PC-3 (cell line): ENCODE results near the gene TRPV5. TPM values are rescaled to one million over a fixed set of nuclear protein-coding genes. Genes with fewer than 3 reads are reported as not detected.
A peak's percentile ranks its signal among the peaks of the same experiment; 100 is the strongest.

Experiments used
- ATAC-seq: fragments of 200-7000 bp; cut with Tn5 transposase; 2 replicates; pipeline ENCODE4 v1.9.1; 2020; ENCODE audit warnings: mild to moderate bottlenecking, moderate library complexity
- BruUV-seq: library from RNA; stranded (reverse); fragments of 400-500 nt; replicated peaks from 2 replicates; lab custom pipeline; 2021; lab: Mats Ljungman, UMichigan
- CTCF ChIA-PET: fragments of 300-600 bp; sonication (Branson Sonifier 250); formaldehyde crosslinking; loops from one replicate; lab custom pipeline; 2022; ENCODE audit warnings: antibody characterized with exemption; lab: Charles Lee
- POLR2A ChIA-PET: fragments of 300-600 bp; sonication (Branson Sonifier 250); formaldehyde crosslinking; loops from one replicate; lab custom pipeline; 2022; ENCODE audit warnings: antibody characterized with exemption; ENCODE audit not compliant: unreplicated experiment; lab: Charles Lee
- DNase-seq: peaks from one replicate; pipeline ENCODE4 v3.0.0-alpha.2; 2015
- H2AFZ ChIP-seq: fragments of 300-600 bp; sonication (generic); 2 replicates; pipeline ENCODE4 v1.6.0; 2016; ENCODE audit warnings: antibody characterized with exemption, low read length
- H3F3A ChIP-seq: fragments of 300-600 bp; sonication (generic); one replicate; pipeline ENCODE4 v1.6.0; 2017; ENCODE audit warnings: antibody characterized with exemption, low read length, control low read depth, mild to moderate bottlenecking; ENCODE audit not compliant: unreplicated experiment
- H3K27ac ChIP-seq: fragments of 300-600 bp; sonication (generic); 2 replicates; pipeline ENCODE4 v1.5.1; 2016; ENCODE audit warnings: mild to moderate bottlenecking, low read length
- H3K27me3 ChIP-seq: fragments of 300-600 bp; sonication (generic); 2 replicates; pipeline ENCODE4 v1.6.1; 2016; ENCODE audit warnings: low read length, mixed read lengths
- H3K36me3 ChIP-seq: fragments of 300-600 bp; sonication (generic); 2 replicates; pipeline ENCODE4 v1.6.1; 2016; ENCODE audit warnings: low read depth, mixed run types, low read length, mixed read lengths
- H3K4me1 ChIP-seq: fragments of 300-600 bp; sonication (generic); 2 replicates; pipeline ENCODE4 v1.5.1; 2016; ENCODE audit warnings: low read length; ENCODE audit not compliant: insufficient read depth
- H3K4me2 ChIP-seq: fragments of 300-600 bp; sonication (generic); 2 replicates; pipeline ENCODE4 v1.6.0; 2016; ENCODE audit warnings: low read length
- H3K4me3 ChIP-seq: fragments of 300-600 bp; sonication (generic); 2 replicates; pipeline ENCODE4 v1.5.1; 2016; ENCODE audit warnings: mild to moderate bottlenecking, low read length, mixed read lengths
- H3K79me2 ChIP-seq: fragments of 300-600 bp; sonication (generic); 2 replicates; pipeline ENCODE4 v1.6.1; 2017; ENCODE audit warnings: low read length, mixed read lengths
- H3K9ac ChIP-seq: fragments of 300-600 bp; sonication (generic); 2 replicates; pipeline ENCODE4 v1.6.0; 2016; ENCODE audit warnings: mild to moderate bottlenecking, low read length
- H3K9me2 ChIP-seq: fragments of 300-600 bp; sonication (generic); replicated peaks from 2 replicates; pipeline ENCODE4 v1.6.1; 2016; ENCODE audit warnings: mixed run types, low read length, mixed read lengths
- H3K9me3 ChIP-seq: fragments of 300-600 bp; sonication (generic); 2 replicates; pipeline ENCODE4 v1.6.1; 2016; ENCODE audit warnings: low read length, mixed read lengths
- H4K20me1 ChIP-seq: fragments of 300-600 bp; sonication (generic); 2 replicates; pipeline ENCODE4 v1.6.1; 2016; ENCODE audit warnings: low read length, mixed read lengths
- EZH2 ChIP-seq: fragments of 300-600 bp; sonication (generic); IDR thresholded peaks from one replicate; pipeline ENCODE4 v1.6.1; 2017; ENCODE audit warnings: antibody characterized with exemption, mild to moderate bottlenecking, low read length; ENCODE audit not compliant: unreplicated experiment
- EZH2phosphoT487 ChIP-seq: fragments of 300-600 bp; sonication (generic); IDR thresholded peaks from 2 replicates; pipeline ENCODE4 v1.6.1; 2018; ENCODE audit warnings: mild to moderate bottlenecking, antibody characterized with exemption, low read length, borderline replicate concordance
- intact Hi-C: fragments of 100-400 bp; cut with micrococcal nuclease; formaldehyde crosslinking; loops from 2 replicates; pipeline ENCODE4 v1.9.0; 2023
- total RNA-seq: library from RNA; depleted of rRNA; stranded (reverse); fragments of >200 nt; gene quantifications from 2 replicates; pipeline ENCODE4 v1.2.3, GENCODE V29; 2014
- TF ChIP-seq, protein P1 (sequence below): fragments of 300-600 bp; sonication (generic); conservative IDR thresholded peaks from 2 replicates; pipeline ENCODE4 v1.5.1; 2017; ENCODE audit warnings: antibody characterized with exemption, low read depth, mild to moderate bottlenecking, low read length

The TRPV5 gene
- total RNA-seq, 1 experiment from 2014 or later = not detected

DNA sequence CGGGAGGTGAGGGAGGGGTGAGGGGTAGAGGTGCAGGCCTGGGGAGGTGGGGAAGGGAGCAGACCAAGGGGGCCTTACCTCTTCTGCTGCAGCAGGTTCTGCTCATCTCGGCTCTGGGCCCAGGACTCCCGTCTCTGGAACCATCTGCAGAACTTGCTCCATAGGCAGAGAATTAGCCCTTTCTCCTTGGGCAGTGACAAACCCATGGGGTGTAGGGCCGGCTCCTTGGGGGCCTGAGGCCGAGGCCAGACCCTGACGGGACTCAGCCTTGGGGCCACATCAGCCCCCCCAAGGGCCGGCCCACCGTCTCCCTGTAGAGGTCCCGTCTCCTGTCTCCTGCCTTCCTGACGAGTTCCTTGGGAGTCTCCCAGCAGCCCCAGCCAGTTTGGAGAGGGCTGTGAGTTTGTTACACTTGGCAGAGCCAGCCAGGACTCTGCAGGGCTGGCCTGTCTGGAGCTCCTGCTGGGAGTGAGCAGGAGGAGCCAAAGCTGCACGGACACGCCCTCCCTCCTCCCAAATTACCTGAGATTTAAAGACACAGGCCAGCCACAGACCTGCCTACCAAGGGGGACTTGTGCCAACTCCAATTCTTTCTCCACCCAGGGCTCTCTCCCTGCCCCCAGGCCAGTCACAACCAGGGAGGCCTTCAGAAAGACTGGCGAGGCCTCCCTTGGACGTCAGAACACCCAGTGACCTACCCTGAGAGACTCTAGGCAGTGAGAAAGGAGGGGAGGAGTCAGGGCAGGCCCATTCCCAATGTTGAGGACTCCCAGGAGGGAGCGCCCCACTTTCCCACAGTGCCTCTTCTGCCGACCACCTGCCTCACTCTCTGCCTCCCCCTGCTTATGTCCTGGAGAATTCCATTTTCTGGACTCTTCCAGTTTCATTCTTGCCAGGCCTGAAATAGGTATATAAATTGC lies 48.0 kb downstream of the TRPV5 start, which contains the start of gene TRPV6:
TRPV6 (minus strand) TSS at position 435 of the 920 bp plus-strand sequence.
- Histone ChIP-seq H3K36me3 (no peaks in the 10 kb centered on the region), H4K20me1 (no peaks in the 10 kb centered on the region), H3K9me2 (no peaks in the 10 kb centered on the region), H3K27me3 (no peaks in the 10 kb centered on the region), H3K9ac (no peak within 1 kb of the TSS), H3K9me3 (no peaks in the 10 kb centered on the region), H3K27ac (no peak within 1 kb of the TSS), H3K4me2 (peak within 1 kb of the TSS; percentile 64), H3F3A (no peaks in the 10 kb centered on the region), H3K4me1 (peaks cover 16% of the 10 kb centered on the region; the same call in 1 of the 2 replicates), H3K4me3 (peak within 1 kb of the TSS; percentile 46; the same call in 1 of the 2 replicates), H3K79me2 (no peaks in the 10 kb centered on the region), H2AFZ (peak within 1 kb of the TSS; percentile 63)
- intact Hi-C loops = no loop called here
- ChIA-PET CTCF (no interaction called here), POLR2A (interaction anchor here (0.5 kb wide), 1 partner anchor 50 kb away, joined by 5 read pairs; no protein-coding TSS in a partner anchor)
- peak; percentile 80 for ATAC-seq
- TF ChIP-seq, protein P1, sequence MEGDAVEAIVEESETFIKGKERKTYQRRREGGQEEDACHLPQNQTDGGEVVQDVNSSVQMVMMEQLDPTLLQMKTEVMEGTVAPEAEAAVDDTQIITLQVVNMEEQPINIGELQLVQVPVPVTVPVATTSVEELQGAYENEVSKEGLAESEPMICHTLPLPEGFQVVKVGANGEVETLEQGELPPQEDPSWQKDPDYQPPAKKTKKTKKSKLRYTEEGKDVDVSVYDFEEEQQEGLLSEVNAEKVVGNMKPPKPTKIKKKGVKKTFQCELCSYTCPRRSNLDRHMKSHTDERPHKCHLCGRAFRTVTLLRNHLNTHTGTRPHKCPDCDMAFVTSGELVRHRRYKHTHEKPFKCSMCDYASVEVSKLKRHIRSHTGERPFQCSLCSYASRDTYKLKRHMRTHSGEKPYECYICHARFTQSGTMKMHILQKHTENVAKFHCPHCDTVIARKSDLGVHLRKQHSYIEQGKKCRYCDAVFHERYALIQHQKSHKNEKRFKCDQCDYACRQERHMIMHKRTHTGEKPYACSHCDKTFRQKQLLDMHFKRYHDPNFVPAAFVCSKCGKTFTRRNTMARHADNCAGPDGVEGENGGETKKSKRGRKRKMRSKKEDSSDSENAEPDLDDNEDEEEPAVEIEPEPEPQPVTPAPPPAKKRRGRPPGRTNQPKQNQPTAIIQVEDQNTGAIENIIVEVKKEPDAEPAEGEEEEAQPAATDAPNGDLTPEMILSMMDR = no peak
- TF ChIP-seq EZH2phosphoT487 = no peak
- TF ChIP-seq EZH2 = no peak
- peak; percentile 75 for DNase-seq
- BruUV-seq = no TSS peak

- Histone ChIP-seq H3K79me2 (no peaks in the 10 kb centered on the region), H3K9ac (no peak overlapping the region), H2AFZ (no peak overlapping the region), H3K9me3 (no peaks in the 10 kb centered on the region), H4K20me1 (no peaks in the 10 kb centered on the region), H3K9me2 (no peaks in the 10 kb centered on the region), H3K27ac (no peak overlapping the region), H3K4me3 (no peak overlapping the region), H3K36me3 (no peaks in the 10 kb centered on the region), H3F3A (no peaks in the 10 kb centered on the region), H3K4me1 (peaks cover 16% of the 10 kb centered on the region; the same call in 1 of the 2 replicates), H3K27me3 (peaks cover 11% of the 10 kb centered on the region), H3K4me2 (no peak overlapping the region)
- DNase-seq (no peak), ATAC-seq (no peak)
- TF ChIP-seq, protein P1 = no peak
- TF ChIP-seq EZH2 = no peak
- no peak for TF ChIP-seq EZH2phosphoT487
- ChIA-PET CTCF (no interaction called here), POLR2A (no interaction called here)
- intact Hi-C loops = no loop called here
- no TSS peak for BruUV-seq
Measured at GRCh38 chr7:142884286-142884640, 49.3 kb downstream of the TRPV5 start.
